Dedifferentiated amniotic fluid mesenchymal stem cell (primary cell): ENCODE data around the gene PYM1.
"Not testable (repeated sequence)": the region's sequence is repeated elsewhere in the genome, so short reads cannot be mapped to it uniquely, and the experiment has no call there.

ENCODE experiments used
- DNase-seq: peaks from one replicate; pipeline ENCODE4 v3.0.0-alpha.2; 2016; ENCODE audit errors: extremely low spot score

Gene PYM1

DNA sequence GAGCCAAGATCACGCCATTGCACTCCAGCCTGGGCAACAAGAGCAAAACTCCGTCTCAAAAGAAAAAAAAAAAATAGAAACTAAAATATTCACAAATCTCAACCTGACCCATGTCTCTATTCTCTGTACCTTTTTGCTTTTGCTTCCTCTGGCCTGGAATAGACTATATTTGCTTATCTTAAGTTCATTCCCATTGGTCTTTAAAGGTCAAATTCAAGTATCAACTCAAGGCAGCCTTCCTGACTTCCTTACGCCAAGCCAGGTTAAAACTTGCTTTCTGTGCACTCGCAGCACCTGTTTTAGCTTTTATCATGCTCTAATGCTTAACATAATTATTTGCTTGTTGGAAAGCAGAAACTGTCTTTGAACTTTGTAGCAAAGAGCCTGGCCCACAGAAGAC lies 14.8 kb downstream of the PYM1 start:
- no peak for DNase-seq

DNA sequence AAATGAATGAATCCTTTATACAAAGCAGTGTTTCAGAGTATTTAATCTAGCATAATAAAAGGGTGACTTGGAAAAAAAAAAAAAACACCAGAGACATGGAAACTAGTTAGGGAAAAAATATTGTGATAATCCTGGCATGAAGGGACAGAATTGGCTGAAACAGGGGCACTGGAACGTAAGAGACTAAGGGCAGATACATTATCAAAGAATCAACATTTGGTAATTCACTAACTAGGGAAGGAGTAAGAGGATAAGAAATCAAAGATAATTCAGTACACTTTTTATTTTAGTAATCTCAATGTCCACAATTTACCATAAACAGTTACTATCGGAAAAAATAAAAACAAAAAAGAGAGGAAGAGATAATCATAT lies 18.2 kb downstream of the PYM1 start:
- no peak for DNase-seq

DNA sequence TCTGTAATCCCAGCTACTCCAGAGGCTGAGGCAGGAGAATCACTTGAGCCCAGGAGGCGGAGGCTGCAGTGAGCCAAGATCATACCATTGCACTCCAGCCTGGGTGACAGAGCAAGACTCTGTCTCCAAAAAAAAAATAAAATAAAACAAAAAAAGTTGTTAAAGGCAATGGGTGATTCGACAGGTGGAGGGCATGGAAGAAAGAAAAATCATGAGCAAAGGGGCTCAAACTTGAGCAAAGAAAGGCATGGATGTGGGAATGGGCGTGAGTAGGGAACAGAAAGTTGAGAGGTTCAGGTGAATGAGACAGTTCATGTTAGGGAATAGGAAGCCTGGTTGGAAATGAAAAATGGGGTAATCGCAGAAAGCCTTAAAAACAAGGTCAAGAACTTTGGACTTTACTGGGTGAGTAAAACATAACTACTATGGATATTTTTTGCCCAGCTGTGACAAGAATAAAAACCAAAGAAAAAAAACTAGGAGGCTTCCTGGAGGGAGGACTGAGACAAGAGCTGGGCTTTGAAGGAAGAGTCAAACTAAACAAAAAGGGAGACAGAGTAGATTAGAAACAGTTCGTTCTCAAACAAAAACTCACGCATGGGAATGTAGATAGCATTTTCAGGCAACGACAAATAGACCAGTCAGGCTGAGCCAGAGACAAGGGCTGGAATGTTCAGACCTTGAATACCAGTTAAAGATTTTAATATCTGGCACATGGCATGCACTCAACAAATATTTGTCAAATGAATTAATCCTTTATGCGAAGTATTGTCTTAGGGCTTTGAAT lies 18.8 kb downstream of the PYM1 start:
- no peak for DNase-seq

DNA sequence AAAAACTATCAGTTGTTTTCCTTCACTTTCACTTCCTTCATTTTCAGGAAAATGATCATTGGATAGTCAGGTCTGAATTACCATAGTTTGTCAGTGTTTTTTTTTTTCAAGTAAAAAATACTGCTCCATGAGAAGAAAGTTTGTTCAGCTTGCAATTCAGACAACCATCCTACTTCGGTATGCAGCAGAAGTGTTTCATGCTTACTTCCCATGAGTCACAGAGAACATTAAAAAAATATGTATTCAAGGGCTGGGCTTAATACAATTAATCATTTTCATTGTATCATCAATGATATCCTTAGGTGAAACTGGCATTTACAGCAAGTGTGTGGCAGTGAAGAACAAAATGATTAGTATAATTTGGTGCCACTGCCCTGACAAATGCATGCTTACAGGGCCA lies 21.6 kb downstream of the PYM1 start:
- no peak for DNase-seq

DNA sequence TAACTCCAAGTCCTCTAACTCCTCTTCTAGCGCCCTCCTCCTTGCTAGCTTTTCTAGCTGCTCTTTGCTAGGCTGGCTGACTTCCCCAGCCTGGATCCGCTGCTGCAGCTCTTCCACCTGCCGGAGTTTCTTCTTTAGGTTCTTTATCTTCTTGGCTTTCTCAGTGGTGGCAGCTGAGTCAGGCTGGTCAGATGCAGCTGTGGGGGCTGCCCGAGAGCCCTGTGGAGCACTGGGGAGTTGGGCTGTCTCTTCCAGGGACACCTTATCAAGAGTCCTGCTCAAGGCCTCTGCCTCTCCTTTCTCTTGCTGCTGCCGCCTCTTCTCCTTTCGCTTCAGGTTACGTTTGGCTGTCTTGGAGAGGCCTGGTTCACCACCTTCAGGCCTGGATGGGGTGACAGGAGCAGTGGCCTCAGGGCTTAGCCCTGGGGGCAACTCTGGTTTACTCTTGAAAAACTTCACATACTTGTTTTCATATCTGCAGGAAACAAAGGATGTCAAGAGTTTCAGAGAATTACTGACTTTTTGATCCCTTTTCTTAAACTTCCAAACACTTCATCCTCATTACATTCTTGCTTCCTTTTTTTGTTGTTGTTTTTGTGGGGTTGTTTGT lies 25.7 kb downstream of the PYM1 start:
- no peak for DNase-seq

DNA sequence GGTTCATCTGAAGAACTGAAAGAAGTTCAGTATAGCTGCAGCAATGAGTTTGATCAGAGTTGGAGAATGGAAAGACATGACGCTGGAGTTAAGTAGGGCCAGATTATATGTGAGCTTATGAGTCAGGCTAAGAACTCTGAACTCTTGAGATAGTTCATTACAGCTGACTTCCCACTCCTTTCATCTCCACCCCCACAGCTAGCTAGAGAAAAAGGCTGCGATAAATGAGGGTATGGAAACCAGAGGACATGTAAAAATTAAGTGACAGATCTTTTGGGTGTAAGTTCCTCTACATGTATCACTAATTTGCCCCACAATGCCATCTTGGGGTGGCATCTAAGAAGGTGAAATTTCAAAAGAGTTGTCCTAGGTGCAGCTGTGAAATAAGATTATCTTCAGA lies 28.6 kb downstream of the PYM1 start:
- DNase-seq, result no peak

DNA sequence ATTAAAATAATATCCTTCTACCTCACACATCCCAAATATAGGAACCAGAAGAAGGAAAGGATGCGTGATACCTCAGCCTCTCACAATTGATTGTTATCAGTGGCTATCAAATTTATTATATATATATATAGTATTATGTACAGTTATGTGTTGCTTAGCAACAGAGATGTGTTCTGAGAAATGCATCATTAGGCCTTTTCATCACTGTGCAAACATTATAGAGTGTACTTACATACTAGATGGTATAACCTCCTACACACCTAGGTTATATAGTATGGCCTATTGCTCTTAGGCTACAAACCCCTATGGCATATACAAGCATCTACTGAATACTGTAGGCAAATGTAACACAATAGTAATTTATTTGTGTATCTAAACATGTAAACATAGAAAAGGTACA lies 34.0 kb downstream of the PYM1 start:
- DNase-seq, result no peak

DNA sequence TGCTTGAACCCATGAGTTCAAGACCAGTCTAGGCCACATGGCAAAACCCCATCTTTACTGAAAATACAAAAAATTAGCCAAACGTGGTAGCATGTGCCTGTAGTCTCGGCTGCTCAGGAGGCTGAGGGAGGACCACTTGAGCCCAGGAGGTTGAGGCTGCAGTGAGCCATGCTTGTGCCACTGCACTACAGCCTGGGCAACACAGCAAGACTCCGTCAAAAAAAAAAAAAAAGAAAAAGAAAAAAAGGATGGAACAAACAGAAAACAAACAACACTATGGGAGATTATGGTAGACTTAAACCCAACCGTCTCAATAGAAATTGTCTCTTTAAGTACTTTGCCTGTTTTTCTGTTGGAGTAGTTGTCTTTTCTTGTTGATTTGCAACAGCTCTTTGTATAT lies 36.4 kb downstream of the PYM1 start:
- no peak for DNase-seq

DNA sequence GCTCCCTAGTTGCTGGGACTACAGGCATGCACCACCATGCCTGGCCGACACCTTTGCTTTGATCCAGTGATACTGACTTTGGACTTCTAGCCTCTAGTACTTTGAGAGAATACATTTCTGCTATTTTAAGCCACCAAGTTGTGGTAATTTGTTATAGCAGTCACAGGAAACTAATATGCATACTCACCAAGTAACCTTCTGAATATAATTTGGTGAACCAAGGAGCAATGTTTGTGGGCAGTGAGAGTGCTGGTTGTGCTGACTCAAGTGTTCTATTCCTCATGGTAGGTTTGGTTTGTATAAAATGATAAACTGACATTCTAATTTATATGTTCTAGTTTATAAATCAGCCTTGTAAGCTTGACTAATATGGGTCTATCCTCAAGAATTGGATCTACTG lies 42.6 kb downstream of the PYM1 start:
- no peak for DNase-seq

DNA sequence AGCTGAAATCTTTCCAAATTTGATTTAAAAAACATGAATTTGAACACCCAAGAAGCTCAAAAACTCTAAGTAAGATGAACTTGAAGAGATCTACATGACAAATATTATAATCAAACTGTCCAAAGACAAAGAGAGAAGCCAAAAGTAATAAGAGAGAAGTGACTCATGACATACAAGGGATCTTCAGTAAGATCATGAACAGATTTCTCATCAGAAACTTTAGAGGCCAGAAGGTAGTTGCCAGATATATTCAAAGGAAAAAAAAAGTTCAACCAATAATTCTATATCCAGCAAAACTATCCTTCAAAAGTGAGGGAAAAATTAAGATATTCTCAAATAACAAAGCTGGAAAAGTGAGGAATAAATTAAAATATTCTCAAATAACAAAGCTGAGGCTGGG lies 49.9 kb downstream of the PYM1 start:
- DNase-seq, result no peak

DNA sequence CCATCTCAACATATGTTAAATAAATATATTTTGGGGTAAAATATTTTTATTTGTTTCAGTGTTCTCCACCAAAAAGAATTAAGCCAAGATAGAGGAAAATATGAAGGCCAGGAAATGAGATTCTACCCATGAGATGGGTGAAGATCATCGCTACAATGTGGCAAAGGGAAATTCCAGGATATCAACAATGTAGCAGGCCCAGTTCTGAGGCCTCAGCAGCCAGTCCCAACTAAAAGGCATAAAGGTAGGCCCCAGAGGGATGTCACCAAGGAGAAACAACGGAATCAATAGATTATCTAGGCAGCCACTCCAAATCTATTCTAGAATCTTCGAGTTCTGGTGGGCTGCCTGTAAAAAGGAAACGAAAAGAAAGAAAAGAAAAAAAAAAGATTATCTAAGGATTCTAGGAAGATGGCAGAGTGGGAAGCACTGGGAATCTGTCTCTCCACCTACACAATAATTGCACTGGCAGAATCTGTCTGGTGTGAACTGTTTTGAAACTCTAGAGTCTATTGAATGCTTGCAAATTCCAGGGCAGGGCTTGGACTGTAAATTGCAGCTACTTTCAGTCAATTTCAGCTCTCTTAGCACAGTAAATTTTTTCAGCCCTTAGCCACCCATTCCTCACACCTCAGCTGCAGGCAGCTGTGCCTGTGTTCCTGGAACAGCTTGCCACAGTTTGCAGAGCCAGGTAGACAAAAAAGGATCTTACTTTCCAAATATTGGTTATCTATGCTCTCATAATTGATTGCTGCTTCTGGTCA lies 51.8 kb downstream of the PYM1 start:
- DNase-seq, result no peak

DNA sequence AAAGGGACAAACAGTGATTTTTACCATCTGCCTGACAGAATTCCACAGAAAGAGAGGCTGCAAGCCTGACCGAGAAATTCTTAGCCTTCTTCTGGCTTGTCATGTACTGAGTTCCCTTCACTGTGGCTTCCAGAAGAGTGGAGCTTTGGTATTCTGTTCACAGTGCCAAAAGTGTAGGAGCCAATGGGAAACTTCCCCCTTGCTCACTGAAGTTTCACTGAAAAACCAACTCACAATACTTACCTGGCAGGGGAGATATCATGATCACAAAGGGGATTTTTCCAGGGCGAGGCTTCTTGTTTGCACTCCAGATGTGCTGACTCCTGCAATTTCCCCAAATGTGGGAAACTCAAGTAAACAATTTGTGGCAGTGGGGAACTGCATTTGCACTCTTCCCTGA lies 53.3 kb downstream of the PYM1 start:
- DNase-seq, result no peak

DNA sequence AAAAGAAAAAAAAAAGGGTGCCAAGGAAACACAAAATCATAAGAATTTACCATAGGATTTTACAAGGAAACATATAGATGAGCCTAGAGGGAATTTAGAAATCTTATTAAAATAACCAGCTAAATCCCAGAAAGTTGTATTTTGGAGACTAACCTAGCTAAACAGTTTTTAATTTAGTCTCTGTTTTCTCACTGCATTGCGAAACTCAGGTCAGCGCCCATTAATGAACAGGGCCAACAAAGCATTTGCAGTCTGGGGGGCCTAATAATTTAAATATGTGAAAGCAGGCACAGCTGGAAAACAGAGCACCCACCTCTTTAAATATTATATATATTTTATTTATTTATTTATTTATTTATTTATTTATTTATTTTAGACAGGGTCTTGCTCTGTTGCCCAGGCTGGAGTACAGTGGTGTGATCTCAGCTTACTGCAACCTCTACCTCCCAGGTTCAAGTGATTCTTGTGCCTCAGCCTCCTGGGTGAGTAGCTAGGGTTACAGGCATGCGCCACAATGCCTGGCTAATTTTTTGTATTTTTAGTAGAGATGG lies 61.2 kb downstream of the PYM1 start:
- not testable (repeated sequence) for DNase-seq

DNA sequence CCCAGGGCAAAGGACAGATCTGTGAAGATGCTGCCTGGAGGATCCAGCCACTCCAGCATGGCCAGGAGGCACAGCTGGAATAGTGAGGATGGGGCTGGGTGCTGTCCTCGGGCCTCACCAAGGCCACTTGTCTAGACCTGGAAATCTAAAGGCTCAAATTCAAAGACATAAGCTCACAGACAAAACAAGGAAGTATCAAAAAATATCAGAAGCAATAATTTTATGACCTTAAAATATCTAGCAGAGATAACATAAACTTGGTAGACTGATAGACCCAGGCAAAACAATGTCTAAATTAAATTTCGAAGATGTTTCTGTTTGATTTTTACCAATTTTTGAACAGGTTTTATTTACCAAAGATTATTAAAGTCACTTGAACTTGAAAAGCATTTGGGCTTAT lies 62.4 kb downstream of the PYM1 start:
- no peak for DNase-seq

DNA sequence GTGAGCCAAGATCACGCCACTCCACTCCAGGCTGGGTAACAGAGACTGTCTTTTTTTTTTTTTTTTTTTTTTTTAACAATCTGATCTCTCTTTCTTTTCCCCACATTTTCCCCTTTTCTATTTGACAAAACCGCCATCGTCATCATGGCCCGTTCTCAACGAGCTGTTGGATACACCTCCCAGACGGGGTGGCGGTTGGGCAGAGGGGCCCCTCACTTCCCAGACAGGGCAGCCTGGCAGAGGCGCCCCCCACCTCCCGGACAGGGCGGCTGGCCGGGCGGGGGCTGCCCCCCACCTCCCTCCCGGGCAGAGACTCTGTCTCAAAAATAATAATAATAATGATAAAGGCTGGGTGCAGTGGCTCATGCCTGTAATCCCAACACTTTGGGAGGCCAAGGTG lies 64.8 kb downstream of the PYM1 start:
- not testable (repeated sequence) for DNase-seq

DNA sequence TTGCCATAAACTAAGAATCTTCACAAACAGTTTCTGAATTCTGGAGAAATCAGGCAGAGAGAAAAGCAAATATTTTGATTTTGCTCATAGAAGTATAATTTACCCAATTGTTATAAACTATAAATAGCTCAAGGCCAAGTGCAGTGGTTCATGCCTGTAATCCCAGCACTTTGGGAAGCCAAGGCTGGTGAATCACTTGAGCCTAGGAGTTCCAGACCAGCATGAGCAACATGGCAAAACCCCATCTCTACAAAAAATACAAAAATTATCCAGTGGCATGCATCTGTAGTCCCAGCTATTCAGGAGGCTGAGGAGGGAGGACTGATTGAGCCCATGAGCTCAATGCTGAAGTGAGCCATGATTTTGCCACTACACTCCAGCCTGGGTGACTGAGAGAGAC lies 65.4 kb downstream of the PYM1 start:
- DNase-seq, result no peak

DNA sequence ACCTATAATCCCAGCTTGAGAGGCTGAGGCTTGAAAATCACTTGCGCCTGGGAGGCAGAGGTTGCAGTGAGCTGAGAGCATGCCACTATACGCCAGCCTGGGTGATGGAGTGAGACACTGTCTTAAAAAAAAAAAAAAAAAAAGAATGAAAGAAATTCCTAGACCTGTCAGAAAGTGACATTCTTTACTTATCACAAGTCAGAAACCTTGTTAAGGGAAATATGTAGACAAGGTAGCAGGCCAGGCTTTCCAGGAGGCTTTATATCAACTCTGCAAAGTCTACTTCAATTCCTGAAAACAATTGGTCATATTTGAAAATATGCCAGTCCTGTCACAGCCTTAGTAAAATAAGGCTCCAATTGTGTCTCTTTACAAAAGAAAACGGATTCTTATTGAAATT lies 65.8 kb downstream of the PYM1 start:
- DNase-seq, result no peak

DNA sequence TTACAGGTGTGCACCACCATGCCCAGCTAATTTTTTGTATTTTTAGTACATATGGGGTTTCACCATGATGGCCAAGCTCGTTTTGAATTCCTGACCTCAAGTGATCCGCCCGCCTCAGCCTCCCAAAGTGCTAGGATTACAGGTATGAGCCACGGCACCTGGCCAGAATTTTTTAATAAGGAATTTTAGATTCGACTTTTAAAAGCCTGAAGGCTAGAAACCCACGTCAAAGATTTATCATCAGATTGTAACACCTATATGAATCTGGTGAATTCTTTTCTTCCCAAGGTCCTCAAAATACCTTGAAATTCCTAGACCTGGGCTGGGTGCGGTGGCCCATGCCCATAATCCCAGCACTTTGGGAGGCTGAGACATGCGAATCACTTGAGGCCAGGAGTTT lies 66.3 kb downstream of the PYM1 start:
- DNase-seq, result no peak

DNA sequence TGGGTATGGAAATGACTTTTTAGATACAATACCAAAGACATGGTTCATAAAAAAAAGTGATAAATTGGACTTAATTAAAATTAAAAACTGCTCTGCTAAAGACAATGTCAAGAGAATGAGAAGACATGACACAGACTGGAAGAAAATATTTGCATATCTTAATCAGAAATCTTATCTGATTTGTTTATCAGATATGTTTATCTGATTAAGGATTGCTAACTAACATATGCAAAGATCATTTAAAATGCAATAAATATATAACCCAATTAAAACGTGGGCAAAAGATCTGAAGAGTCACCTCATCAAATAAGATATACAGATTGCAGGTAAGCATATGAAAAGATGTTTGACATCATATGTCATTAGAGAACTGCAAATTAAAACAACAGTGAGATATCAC lies 75.0 kb downstream of the PYM1 start:
- no peak for DNase-seq
